Measurements from ENCODE around the gene NOX5.

GRCh38 chr15:69096196-69096595 is 81.7 kb downstream of the NOX5 start:
- TF ChIP-seq, protein P1, sequence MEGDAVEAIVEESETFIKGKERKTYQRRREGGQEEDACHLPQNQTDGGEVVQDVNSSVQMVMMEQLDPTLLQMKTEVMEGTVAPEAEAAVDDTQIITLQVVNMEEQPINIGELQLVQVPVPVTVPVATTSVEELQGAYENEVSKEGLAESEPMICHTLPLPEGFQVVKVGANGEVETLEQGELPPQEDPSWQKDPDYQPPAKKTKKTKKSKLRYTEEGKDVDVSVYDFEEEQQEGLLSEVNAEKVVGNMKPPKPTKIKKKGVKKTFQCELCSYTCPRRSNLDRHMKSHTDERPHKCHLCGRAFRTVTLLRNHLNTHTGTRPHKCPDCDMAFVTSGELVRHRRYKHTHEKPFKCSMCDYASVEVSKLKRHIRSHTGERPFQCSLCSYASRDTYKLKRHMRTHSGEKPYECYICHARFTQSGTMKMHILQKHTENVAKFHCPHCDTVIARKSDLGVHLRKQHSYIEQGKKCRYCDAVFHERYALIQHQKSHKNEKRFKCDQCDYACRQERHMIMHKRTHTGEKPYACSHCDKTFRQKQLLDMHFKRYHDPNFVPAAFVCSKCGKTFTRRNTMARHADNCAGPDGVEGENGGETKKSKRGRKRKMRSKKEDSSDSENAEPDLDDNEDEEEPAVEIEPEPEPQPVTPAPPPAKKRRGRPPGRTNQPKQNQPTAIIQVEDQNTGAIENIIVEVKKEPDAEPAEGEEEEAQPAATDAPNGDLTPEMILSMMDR (IDR thresholded peaks at IDR 0.05 in 2 of 3, conservative IDR thresholded peaks at IDR 0.05 in 1 of 3; ENCODE audit: borderline replicate concordance in 1 of 3, insufficient read depth in 1 of 3, low read depth in 2 of 3, low read length in 2 of 3), result no peak
- TF ChIP-seq CEBPB (IDR thresholded peaks at IDR 0.05; ENCODE audit: low read depth) (no peak), ZFX (IDR thresholded peaks at IDR 0.05) (no peak), EGR1 (IDR thresholded peaks at IDR 0.05; ENCODE audit: low read depth) (no peak), EZH2 (IDR thresholded peaks at IDR 0.05) (no peak), FOSL1 (IDR thresholded peaks at IDR 0.05; ENCODE audit: low read depth) (no peak), MAX (IDR thresholded peaks at IDR 0.05) (no peak), POLR2AphosphoS5 (IDR thresholded peaks at IDR 0.05; ENCODE audit: low read depth, low read length) (no peak), ZNF274 (IDR thresholded peaks at IDR 0.05; ENCODE audit: low read depth, low read length) (no peak), POLR2A (IDR thresholded peaks at IDR 0.05; ENCODE audit: borderline replicate concordance, extremely low read depth, insufficient read depth, insufficient read length) (no peak), YY1 (IDR thresholded peaks at IDR 0.05; ENCODE audit: extremely low read depth, insufficient replicate concordance, low read depth, low read length) (no peak), REST (IDR thresholded peaks at IDR 0.05; ENCODE audit: low read depth) (no peak), CBX3 (IDR thresholded peaks at IDR 0.05; ENCODE audit: low read depth) (no peak)
- TF ChIP-seq, protein P2, sequence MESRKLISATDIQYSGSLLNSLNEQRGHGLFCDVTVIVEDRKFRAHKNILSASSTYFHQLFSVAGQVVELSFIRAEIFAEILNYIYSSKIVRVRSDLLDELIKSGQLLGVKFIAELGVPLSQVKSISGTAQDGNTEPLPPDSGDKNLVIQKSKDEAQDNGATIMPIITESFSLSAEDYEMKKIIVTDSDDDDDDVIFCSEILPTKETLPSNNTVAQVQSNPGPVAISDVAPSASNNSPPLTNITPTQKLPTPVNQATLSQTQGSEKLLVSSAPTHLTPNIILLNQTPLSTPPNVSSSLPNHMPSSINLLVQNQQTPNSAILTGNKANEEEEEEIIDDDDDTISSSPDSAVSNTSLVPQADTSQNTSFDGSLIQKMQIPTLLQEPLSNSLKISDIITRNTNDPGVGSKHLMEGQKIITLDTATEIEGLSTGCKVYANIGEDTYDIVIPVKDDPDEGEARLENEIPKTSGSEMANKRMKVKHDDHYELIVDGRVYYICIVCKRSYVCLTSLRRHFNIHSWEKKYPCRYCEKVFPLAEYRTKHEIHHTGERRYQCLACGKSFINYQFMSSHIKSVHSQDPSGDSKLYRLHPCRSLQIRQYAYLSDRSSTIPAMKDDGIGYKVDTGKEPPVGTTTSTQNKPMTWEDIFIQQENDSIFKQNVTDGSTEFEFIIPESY (IDR thresholded peaks at IDR 0.05; ENCODE audit: extremely low read depth, insufficient replicate concordance, low read length), result no peak
